HG03135 (cell line): ENCODE data around the gene THOP1.

Experiments
- ATAC-seq: cut with Tn5 transposase; IDR thresholded peaks from one replicate; pipeline ENCODE4 v1.9.1; 2021; ENCODE audit warnings: mild to moderate bottlenecking, moderate library complexity; ENCODE audit not compliant: unreplicated experiment

Gene THOP1

DNA sequence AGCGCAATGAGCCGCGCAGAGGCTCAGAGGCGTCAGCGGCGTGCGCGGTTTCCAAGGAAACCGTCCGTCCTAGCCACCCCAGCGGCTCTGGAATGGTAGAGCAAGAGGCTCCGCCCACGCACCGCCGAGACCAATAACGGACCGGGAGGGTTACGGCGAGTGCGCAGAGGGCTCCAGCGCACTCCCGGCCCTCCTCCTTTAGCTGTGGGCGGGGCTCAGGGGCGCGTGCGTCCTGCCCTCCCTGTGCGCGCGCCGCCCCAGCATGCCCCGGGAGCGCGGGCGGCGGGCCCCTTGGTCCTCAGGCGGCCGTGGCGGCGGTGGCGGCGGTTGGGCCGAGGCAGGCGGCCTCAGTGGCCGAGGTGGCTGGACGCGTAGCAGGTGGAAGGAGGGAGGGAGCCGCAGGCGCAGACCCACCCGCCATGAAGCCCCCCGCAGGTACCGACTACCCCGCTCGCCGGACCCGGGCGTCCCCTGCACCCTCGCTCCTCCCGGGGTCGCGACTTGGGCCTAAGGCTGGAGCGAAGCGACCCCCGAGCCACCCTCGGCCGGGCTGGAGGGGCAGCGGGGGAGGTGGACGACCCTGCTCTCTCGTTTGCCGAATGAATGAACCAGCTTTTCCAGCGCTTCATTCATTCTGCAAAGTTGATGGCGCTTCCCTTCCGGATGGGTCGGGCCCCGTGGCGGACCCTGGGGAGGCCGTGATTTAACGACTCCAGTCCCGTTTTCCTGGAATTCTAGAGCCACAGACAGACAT lies at the start of gene THOP1:
THOP1 (plus strand) TSS at position 260 of the 754 bp plus-strand sequence; CDS start at position 420, 160 bp downstream.
- ATAC-seq = peak; percentile 54

DNA sequence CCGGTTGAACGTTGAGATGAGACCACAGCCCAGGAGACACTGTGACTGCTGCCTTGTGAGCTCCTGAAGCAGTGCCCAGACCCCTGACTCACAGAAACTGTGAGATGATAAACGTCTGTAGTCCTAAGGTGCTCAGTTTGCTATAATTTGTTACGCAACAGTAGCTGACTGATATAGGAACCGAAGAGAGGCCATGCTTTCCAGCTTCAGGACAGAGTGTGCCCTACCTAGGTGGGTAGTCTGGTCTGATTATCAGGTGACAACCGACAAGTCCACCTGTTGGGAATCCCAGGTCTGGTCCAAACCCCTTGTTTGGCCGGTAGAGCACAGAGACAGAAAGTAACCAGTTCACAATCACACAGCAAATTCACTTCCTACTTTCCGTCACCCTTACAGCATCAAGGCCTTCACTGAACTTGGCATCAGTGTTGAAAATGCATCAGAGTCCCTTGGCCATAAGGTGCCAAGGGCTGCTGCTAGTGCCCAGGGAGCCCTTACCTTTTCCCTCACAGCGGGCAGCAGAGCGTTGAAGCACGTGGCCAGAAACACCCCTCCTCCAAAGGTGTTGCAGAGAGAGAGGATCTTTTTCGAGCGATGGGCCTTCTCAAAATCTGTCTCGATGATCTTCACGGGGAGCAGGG lies 48.6 kb upstream of the THOP1 start:
- no peak for ATAC-seq

DNA sequence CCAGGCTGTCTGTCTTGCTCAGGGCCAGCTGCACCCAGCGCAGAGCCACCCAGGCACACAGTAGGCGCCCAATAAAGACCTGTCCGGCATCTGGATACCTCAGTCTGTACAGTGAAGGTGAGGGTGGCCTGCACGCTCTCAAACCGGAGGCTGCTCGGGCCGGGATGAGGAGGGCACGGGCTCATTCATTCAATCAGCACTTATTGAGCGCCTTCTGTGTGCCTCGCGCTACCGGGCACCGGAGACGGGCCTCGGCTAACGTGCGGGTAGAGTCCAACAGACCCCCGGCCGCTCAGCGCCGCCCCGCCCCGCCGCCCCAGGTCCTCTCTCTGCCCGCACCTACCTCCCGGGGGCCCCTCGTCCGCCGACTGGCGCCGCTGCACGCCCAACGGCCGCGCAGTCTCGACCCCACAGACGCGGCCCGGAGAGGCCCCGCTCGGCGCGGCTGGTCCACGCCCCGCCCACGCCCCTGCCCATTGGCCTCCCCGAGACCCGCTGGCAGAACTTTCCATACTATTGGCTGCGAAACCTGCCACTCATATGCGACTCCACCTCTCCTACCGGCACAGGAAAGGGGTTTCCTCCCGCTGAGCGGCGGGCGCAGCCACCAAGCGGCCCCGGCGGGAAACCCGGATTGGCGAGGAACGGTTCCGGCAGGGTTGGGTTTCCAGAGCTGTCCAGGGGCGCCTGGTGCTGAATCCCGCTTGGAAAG lies 45.5 kb upstream of the THOP1 start, which contains the start of gene SLC39A3:
SLC39A3 (minus strand) TSS at position 416 of the 712 bp plus-strand sequence. CDS start 2,760 bp downstream, outside the sequence.
- ATAC-seq = peak; percentile 92

- no peak for ATAC-seq
These were observed 45.0 kb upstream of the THOP1 start for GRCh38 chr19:2740314-2740656.

DNA sequence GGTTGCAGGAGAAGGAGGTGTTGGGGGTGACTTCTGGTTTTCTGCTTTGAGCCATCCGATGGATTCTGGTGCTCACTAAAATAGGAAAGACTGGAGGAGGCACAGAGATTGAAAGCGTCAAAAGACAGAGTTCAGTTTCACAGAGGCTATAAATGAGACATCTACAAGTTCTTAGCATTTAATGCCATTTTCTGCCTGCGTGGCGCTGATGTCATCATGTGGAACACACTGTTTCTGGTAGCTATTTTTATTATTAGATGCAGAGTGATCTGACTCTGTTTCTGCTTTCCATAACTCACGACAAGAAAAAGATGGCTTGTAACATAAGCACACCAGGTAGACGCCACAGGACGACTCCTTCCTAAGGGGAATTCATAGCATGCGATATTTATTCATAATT lies 42.2 kb upstream of the THOP1 start:
- no peak for ATAC-seq

DNA sequence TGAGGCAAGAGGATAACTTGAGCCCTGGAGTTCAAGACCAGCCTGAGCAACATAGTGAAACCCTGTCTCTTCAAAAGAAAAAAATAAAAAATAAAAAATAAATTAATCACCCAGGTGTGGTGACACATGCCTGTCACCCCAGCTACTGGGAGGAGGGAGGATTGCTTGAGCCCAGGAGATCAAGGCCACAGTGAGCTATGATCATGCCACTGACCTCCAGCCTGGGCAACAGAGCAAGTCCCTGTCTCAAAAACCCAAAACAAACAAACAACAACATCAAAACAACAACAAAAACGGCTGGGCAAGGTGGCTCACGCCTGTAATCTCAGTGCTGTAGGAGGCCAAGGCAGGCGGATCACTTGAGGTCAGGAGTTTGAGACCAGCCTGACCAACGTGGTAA lies 41.2 kb upstream of the THOP1 start:
- no peak for ATAC-seq

DNA sequence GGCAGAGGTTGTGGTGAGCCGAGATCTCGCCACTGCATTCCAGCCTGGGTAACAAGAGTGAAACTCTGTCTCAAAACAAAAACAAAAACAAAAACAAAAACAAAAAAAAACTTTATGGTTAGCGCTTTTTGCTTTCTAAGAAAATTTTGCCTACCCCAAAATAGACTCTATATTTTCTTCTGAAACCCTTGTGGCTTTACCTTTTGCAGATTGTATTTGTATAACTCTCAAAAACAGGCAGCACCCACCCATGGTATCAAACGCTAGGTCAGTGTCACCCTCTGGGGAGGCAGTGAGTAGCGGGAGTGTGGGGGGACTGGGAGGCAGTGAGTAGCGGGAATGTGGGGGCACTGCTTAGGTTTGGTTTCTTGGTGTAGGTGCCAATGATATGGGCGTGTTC lies 38.0 kb upstream of the THOP1 start:
- ATAC-seq = no peak

- no peak for ATAC-seq
These were observed 34.4 kb upstream of the THOP1 start for GRCh38 chr19:2750808-2751437.

DNA sequence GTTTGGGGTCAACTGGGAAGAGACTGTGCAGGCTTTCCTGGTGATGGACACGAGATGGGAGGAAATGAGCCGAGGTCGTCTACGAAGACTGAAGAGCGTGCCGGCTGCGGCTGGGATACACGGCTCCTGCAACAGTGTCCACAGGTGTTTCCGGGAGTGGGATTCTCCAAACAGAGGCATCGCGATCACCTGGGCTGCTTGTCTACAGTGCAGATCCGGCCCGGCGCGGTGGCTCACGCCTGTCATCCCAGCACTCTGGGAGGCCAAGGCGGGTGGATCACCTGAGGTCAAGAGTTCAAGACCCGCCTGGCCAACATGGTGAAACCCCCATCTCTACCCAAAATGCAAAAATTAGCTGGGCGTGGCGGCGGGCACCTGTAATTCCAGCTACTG lies 33.9 kb upstream of the THOP1 start:
- no peak for ATAC-seq

DNA sequence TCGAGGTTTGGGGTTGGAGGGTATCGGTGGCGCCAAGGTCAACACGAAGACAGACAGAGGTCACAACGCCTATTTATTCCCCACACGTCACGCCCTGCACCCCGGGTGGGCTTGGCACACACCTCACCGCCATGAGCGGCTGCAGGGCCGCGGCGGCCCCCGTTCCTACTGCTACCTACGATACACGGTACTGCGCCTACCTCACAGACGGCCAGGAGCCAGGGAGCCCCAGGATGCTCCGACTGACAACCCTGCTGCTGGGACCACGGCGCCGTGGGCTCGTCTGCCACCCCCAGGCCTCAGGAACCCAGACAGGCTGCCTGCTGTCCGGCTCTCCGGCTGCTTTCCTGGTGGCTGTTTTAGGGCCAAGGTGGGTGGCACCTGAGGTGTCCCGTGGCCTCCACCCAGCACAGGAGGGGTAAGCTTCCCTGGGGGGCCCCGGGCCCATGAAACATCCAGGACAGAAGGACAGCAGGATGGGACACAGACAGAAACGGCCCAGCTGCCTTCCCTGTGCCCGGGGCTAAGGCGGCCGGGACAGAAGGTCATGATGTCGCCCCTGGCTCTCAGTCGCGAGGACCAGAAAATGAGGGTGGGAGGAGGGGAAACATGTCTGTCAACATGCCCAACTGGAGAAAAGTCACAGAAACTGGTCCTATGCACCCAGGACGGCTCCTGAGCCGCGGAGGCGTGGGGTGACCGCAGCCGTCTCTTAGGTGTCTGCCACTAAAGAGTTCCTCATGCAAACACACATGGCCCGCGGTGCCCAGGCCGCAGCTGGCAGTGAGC lies 30.4 kb upstream of the THOP1 start:
- ATAC-seq = no peak

DNA sequence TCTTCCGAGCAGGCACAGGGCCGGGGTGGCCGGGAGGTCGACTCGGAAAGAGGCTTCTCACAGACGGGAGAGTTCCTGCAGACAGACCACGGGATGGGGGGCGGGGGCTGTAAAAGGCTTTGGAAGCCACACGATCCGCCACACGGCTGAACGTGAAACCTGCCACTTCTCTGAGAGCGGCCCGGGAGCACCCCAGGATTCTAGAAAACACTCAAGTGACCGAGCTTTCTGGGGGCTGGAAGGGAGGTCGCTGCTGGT lies 29.9 kb upstream of the THOP1 start:
- ATAC-seq = no peak

DNA sequence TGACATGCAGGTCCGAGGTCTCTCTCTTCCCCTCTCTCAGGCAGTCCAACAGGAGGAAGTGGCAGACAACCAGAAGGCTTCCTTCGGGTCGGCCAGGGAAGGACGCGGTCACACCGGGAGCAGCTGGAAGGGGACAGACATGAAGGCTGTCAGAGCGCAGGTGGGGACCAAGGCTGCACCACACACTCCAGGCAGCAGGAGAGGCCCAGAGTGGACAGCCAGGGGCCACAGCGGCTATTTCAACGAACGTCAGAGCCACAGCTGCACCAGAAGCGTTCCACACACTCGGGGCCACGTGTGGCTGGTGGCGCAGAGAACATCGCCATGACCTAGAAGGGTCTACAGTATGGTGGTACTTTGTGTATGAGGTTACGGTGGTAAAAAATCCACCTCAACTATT lies 29.5 kb upstream of the THOP1 start:
- ATAC-seq = no peak

DNA sequence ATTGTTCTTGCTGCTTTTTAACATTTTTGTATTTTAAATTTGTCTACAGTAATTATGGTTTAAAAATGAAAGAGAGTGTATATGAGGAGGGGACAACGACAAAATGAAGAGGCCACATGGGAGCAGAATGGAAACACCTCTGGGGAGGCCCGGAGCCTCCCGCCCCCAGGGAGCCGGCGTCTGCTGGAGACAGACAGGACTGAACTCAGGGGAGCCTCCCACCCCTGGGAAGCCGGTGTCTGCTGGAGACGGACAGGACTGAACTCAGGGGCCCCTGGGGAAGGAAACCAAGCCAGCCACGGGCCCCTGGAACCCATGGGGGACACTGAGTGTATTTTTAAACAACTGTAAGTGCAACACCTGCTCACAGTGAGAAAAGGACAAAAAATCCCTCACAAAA lies 28.8 kb upstream of the THOP1 start:
- ATAC-seq = no peak

GRCh38 chr19:2756921-2757881 lies 28.1 kb upstream of the THOP1 start:
- ATAC-seq = no peak

DNA sequence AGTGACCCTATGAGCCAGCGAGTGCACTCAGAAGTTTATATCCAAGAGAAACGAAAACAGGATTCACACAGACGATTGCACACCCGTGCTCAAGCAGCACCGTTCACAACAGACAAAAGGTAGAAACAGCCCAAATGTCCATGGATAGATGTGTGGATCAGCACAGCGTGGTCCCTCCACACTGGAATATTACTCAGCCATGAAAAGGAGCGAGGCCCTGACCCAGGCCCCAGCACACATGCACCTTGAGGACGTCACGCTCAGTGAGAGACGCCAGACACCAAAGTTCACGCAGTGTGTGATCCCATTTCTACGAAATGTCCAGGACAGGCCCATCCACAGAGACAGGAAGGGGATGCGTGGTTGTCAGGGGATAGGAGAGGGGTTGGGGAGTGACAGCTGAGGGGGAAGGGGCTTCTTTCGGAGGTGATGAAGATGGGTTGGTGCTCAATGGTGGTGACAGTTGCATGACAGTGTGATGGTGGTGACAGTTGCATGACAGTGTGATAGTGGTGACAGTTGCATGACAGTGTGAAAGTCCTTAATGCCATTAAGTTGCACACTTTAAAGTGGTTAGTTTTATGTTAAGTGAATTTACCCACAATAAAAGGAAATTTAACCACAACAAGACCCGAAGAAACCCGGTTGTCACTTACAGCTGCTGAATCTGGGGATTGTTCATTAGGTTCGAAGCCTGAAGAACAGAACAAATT lies 26.5 kb upstream of the THOP1 start:
- ATAC-seq = no peak

GRCh38 chr19:2759362-2759761 lies 25.9 kb upstream of the THOP1 start:
- no peak for ATAC-seq

- ATAC-seq = no peak
These were observed 25.3 kb upstream of the THOP1 start for GRCh38 chr19:2759965-2760364.

DNA sequence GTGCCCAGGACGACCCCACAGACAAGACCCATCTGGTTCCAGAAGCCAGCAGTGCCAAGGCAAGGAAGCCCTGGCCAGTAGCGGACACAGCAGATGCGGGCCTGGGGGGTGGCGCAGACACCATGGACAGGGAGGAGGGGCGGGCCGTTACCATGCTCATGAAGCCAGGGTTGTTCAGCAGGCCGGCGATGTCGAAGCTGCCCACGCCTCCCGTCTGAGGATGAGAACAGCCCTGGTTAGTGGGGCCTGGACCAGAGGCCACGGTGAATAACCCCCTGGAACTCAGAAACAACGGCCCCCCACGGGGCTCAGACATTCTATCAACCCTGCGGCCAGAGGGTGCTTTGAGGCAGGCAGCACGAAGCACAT lies 24.0 kb upstream of the THOP1 start:
- no peak for ATAC-seq
